Inflammatory macrophage treated with lipopolysaccharide for 4 hours (primary cell): ENCODE data around the gene THAP6.
"Not testable (repeated sequence)": the region's sequence is repeated elsewhere in the genome, so short reads cannot be mapped to it uniquely, and the experiment has no call there.

Source experiments
- DNase-seq: peaks from one replicate; pipeline ENCODE4 v3.0.0-alpha.2; 2020

Gene THAP6, protein sequence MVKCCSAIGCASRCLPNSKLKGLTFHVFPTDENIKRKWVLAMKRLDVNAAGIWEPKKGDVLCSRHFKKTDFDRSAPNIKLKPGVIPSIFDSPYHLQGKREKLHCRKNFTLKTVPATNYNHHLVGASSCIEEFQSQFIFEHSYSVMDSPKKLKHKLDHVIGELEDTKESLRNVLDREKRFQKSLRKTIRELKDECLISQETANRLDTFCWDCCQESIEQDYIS

DNA sequence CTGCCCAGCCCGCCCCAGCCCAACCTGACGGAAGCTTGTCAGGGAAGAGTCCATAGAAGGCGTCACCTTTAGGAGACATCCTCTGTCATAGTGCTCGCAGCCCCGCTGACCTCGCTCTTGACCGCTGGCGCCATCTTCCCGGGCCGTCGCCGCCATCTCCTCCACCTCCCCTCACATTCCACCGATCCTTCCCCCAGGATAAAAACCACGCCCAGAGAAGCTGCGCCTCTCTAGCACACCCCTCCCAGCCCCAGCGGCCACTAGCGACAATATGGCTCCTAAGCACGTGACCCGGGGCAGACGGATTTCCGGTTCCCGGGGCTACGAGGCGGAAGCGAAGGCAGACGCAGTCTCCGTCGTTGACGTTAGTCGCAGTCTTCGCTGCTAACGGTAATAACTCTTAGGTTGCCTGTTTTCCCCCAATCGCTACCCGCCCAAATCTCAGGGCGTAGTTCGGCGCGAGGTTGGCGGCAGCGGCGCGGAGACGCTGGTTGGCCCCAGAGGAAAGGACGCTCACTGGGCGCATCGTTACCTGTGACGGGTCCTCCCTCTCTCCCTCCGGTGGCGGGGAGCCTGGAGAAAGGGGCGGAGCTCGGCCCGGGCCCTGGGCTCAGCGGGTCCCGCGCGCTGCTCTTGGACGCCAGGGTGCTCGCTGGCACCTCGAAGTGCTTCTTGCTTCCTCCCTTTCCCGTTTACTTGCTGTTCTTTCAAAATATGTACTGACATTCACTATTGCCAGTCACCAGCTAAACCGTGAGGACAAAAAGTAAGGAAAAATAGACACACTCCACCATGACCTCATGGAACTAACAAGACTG lies at the start of gene THAP6, which contains the start of gene RCHY1:
Gene THAP6 (plus strand): TSS at position 343 of the 818 bp plus-strand sequence. CDS start 980 bp downstream, outside the sequence.
Gene RCHY1 (minus strand): TSS at position 273 of the 818 bp plus-strand sequence. CDS start 117 bp downstream, at position 156.
- DNase-seq: peak; percentile 98

DNA sequence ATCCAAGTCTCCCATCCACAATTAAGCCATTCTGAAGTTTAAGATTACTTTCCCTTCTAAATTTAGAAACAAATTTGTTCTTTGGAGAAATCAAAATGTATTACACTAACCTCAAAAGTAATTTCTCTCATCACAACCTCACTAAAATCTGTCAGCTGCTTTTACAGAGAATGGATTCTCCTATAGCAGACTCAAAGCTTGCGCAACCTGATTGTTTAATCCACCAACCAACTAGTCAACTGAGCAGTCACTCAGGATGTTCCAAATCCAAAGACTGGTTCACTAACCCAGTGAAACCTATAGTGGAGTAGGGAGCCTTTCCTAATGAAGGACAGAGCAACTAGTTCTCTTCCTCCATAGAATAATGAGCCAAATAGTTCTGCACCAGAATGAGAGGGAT lies 44.4 kb upstream of the THAP6 start:
- DNase-seq: no peak

DNA sequence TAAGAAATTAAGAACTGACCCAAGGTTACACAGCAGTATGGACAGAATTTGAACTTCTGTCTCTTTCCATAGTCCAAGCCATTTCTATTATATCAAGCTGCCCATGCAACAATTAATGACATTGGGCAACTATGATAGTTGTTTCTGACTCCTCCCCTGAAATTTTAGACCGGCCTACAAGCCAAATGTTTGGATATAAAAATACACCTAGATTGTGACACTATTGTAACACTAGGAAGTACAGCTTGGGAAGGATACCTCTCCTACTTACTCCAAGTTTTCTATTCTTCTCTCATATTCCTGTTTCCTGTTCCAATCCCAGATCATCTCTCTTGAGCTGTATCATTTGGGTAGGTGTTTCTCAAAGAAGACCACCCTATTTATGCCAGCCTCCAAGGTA lies 43.5 kb upstream of the THAP6 start:
- no peak for DNase-seq

DNA sequence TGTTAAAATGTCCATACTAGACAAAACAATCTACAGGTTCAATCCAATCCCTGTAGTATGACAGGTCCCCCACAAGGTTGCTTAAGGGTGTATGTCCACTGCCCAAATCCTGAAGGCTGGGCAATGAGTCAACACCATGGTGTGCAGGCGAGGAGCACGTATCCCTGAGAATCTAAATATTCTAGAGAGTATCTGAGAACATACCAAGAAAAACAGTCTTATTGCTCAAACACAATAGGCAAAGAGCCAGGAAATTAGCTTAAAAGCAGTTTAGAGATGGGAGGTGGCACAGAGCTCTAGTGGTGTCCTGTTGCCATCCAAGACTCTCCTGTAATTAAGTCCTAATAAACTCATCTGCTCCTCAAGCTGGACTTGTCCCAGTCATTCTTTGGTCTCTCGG lies 37.1 kb upstream of the THAP6 start:
- no peak for DNase-seq

DNA sequence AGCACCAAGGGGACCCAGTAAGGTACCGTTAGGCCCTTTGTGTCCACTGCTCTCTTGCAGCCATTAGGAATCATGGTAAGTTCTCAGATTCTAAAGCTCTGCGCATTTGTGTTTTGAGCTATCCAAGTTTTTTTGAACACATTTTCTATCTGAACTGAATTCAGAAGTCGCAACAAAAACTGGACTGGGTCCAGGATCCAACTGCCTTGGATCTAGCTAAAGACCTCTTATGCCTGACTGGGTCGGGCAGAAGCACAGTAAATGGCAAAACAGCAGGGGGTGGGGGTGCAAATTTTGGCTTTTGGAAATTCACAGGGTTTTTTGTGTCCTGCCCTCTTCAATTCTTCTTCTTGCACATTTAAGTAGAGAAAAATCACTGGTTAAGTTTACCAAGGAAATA lies 30.1 kb upstream of the THAP6 start:
- DNase-seq: no peak

DNA sequence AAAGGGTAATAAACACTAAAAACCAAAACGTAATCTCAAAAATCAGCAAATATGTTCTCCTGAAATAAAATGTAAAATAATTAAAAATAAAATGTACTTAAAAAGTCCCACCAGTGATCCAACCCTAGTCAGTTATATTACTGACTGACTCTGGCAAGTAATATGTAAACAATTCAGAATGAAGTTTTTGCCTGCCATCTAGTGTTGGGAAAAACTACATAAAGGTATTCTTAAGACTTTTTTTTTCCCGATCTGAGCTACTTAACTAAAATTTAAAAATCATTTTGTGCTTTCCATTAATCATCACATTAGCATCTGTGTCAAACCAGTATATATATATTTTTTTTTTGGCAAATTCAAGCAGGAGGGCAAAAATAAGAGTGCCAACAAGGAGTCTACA lies 24.1 kb upstream of the THAP6 start:
- DNase-seq: no peak

DNA sequence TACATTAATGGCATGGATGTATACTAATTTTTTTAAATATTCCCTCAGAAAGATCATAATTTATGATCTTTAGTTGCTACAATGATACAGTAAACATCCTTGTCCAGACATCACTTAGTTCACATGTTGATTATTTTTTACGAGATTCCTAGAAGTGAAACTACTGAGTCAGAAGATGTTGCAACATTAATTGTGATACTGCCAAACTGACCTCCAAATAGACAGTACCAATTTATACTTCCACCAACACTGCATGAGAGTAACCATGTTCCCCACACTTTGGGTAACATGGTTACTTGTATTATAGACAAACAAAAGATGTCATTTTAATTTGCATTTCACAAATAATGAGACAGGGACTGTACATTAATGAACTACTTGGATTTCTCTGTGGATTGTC lies 19.7 kb upstream of the THAP6 start:
- DNase-seq: peak; percentile 82

DNA sequence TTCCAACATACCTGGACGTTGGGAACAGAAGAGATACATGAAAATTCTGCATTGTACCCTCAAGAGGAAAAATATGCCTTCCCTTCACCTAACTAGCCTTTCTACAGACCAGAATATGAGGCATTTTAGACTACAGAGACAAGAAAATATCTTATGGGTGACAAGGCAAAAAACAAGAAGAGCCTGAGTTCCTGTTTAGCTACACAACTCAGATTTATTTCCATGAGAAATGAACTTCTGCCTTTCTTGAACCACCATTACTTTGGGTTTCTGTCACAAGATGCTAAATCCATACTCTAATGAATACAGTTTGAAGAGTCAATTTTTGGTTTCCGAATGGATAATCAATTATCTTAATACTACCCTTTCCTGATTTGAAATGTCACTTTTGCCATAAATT lies 18.8 kb upstream of the THAP6 start:
- peak; percentile 41 for DNase-seq

DNA sequence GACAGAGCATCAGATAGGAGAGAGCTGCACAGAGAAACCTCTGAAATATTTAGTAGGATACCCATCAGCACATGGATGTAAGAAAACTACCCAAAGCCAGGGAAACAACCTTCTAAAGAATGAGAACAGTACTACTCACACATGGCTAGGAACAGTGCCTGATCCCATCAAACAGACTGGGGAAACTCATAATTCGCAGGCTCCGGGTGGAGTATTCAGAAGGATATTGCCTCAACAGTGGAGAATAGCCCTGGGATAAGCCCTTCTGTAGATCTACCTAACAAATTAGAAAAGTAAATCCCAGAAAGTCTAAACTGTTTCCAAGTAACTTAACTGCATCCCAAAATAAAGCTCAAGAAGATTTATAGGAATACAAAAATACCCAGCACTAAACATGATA lies 17.9 kb upstream of the THAP6 start:
- no peak for DNase-seq

DNA sequence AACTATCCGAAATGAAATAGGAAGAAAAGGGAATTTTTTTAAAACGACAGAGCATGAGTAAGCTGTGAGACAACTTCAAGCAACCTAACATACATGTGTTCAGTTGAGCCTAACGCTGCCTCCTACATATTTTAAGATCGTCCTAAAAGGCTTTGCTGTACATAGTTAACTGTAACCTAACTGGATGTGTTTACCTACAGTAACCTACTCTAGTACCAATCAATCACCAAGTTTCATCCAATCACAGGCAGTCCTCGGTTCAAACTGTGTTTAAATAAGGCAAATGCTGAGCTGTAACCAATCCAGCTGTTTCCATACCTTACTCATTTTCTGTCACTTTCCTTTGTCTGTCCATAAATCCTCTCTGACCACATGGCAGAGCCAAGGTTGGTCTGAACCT lies 17.1 kb upstream of the THAP6 start:
- DNase-seq: no peak

DNA sequence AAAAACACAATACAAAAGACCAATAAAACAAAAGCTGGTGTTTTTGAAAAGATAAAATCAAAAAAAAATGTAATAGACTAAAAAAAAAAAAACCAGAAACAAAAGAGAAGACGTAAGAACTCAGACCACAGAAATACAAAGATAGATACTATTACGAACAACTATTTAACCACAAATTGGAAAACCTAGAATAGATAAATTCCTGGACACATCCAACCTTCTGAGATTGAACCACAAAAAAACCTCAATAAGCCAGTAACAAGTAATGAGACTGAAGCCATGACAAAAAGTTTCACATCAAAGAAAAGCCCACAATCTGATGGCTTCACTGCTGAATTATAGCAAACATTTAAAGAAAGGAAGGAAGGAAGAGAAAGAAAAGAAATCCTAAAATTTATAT lies 16.2 kb upstream of the THAP6 start:
- no peak for DNase-seq

DNA sequence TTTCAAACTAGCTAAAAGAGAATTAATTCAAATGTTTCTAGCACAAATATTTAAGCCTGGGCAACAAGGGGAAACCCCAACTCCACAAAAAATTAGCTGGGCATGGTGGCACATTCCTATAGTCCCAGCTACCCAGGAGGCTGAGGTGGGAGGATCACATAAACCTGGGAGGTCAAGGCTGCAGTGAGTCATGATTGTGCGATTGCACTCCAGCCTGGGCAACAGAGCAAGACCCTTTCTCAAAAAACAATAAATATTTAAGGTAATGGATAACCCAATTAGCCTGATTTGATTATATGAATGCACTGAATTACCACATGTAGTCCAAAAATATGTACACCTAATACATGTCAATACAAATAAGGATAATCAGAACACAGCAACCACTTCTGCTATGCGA lies 14.4 kb upstream of the THAP6 start:
- DNase-seq: no peak

DNA sequence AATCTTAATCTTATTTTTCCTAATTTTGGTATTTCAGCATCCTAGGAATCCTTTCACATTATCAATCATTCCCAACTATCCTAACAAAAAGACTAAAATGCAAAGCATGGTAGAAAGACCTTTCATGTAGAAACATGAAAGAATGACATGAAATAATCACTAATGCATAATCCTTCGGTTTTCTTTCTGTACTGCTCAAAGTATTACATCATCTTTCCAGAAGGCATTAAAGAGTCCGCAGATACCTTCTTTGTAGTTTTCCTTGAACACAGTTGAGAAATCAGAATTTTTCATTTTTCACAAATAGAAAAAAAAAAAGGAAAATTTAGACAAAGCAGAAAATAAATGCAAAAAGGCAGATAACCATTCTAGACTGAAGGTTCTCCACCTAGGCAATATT lies 11.6 kb upstream of the THAP6 start:
- DNase-seq: no peak

DNA sequence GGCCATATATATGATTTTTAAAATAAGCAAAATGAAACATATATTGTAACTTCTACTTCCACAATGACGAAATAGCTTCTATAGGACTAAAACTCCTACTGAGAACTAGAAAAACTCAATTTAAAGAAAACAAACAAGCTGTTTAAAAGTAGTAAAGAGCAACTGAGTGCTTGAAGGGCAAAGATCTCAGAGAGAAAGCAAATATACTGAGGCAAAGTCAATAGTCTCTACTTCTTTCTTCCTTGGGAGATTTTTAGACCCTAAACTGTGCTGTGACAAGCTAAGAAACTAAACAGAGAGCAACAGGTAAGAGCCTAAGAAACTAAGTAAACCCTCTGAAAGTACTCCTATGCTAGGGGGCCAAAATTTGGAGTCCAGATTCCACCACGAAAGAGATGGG lies 8.6 kb upstream of the THAP6 start:
- no peak for DNase-seq

DNA sequence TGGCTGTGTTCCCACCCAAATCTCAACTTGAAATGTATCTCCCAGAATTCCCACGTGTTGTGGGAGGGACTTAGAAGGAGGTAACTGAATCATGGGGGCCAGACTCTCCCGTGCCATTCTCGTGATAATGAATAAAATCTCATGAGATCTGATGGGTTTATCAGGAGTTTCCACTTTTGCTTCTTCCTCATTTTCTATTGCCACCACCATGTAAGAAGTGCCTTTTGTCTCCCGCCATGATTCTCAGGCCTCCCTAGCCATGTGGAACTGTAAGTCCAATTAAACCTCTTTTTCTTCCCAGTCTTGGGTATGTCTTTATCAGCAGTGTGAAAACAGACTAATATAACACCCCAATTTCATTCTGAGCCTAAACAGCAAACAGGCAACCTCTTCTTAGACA lies 4.7 kb upstream of the THAP6 start:
- not testable (repeated sequence) for DNase-seq

DNA sequence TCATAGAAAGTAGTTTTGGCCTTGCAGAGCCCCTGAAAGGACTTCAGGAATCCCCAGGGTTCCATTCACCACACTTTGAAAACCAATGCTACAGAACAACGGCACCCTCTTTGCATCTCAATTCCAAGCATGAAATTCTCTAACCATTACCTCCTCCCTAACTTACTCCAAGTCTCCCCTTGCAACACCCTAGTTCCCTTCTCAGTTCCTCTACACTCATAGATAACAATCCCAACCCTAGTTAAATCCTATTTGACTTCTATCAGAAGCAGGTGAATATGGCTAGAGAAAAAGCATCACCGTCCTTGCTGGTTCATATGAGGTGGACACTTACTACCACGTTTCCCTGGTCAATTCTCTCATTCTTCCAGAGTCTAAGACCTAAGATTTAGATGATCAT lies 2.4 kb upstream of the THAP6 start:
- peak; percentile 25 for DNase-seq

DNA sequence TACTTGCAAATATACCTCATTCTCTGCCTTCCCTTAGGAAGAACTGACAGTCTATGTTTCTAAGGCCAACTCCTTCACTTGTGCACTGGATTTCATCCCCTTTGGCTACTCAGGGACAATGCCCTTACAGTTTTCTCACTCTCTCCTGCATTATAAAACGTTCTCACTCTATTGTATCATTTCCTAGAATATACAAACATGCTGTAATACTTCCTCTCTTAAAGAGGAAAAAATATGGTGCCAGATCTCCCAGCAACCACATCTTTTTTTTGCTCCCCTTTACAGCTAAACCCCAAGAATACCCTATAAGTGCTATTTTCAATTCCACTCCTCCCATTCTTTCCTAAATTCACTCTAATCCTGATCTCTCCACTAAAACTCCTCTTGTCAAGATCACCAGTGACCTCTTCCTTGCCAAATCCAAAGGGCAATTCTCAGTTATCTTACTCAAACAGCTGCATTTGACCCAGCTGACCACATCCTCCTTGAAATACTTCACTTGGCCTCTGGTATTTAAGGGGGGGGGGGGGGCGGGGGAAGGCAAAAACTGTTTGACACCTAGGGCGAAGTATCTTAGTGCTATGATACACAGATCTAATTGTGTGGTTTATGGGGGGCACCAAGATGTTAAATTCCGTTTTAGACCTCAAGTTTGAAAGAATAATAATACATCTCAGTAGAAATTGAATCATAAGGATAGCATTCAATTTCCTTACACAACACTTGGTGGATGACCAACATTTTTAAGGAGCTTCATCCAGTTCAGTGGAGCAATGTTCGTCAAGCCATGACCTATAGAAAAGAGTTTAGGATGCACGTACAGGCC lies 1.7 kb upstream of the THAP6 start:
- DNase-seq: peak; percentile 56

DNA sequence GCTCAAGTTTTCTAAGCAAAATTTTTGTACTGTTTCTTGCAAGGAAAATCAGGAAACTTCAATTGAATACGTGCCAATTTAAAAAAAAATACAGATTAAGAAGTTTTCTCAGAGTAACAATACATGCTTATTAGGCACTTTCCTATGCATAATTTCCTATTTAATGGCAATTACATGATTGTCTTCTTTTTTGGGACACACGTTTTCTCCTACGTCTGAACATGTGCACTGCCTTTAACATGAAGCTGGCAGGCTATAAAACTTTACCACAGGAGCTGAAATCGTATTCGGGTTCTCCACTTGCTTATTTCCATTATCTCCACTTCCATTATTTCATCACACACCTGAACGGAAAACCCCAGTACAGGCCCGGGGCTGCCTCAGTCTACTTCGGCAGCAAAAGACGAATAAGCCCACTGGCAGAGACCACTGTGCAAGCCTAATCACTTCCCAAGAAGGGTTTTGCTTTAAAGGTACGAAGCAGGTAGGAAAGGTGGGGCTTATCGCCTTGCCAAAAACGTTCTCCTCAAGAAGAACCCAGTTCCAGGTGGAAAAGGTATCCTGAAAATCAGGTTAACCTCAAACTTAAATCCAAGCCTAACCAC lies 645 bp upstream of the THAP6 start:
- DNase-seq: no peak

DNA sequence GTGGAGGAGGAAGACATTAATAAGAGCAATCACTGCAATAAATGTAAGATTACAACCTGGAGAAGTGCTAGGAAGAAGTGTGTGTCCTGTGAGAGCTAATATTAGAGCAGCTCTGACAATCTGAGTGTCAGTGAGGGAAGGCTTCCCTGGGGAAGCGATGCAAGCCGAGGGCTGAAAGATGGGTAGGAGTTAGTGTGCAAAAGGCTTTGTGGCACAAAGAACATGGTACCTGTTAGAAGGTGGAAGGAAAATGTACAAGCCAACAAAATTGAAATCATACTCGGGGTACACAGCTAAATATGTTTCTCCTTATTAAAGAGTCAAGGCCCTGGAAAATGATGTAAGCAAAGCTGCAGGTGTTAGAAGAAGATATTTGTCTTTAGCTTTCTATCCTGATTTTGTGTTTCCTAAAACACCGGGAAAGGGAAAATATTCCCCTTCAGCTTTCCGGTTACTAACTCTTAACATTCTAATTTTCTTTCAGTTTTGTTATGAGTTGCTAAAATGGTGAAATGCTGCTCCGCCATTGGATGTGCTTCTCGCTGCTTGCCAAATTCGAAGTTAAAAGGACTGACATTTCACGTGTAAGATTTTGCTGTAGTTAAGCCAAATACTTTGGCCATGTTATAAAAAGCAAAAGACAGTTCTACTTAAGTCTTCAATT lies 808 bp downstream of the THAP6 start:
- peak; percentile 71 for DNase-seq

DNA sequence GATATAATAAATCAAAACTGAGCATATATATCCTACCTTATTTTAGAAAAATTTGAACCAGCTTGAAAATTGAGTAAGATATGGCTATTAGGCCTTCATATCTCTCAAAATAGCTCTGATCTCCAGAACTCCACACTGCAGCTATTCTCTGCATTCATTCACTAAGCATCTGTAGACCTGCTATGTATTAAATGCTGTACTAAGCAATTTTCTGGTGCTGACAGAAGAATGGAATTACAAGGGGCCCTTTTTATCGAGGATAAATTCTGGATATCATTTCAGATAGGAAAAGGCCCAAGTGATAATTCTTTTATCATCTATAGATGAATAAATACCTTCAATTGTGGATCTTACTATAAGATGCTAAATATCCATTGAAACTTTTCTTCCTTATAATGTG lies 1.9 kb downstream of the THAP6 start:
- no peak for DNase-seq

DNA sequence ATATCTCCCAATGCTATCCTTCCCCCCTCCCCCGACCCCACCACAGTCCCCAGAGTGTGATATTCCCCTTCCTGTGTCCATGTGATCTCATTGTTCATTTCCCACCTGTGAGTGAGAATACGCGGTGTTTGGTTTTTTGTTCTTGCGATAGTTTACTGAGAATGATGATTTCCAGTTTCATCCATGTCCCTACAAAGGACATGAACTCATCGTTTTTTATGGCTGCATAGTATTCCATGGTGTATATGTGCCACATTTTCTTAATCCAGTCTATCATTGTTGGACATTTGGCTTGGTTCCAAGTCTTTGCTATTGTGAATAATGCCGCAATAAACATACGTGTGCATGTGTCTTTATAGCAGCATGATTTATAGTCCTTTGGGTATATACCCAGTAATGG lies 5.2 kb downstream of the THAP6 start:
- DNase-seq: not testable (repeated sequence)

DNA sequence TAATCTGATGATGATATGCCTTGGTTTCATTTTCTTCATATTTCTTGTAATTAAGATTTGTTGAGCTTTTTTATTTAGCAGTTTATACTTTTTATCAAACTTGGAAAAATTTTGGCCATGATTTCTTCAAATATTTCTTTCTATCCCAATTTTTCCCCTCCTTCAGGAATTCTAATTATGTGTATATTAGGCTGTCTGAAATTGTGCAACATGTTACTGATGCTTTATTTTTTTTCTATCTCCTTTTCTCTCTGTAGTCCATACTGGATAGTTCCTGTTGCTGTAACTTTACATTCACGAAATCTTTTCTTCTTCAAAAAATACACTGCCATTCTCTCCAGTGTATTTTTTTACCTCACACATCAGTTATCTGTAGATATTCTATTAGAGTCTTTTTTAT lies 10.8 kb downstream of the THAP6 start:
- no peak for DNase-seq

DNA sequence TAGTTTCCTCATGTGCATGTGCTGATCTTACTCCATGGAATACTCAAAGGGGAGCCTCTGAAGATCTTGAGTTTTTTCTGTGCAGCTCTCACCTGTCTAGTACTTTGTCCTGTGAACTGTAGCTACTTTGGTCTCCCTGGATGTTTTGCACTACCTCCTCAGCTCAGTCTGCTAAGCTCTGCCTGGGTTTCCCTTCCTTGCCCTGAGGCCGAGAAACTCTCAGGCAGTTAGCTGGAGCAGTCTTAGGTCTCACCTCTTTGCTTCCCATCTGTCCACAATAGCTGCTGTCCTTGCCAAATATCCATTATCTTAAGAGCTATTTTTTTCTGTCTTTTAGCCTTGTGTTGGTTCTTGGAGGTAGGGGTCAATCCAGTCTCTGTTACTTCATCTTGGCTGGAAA lies 11.6 kb downstream of the THAP6 start:
- DNase-seq: no peak
